IMR-90 (cell line): ENCODE results near the gene PTPRN2.

Experiments used
- BHLHE40 ChIP-seq: fragments of 150-350 bp; IDR thresholded peaks from 2 replicates; pipeline ENCODE4 v1.6.1; 2016; ENCODE audit warnings: mild to moderate bottlenecking, low read depth, low read length
- CEBPB ChIP-seq: IDR thresholded peaks from 2 replicates; pipeline ENCODE4 v1.6.1; 2012; ENCODE audit warnings: low read depth, low read length, improper control_type of control experiment
- NFE2L2 ChIP-seq: fragments of 150-350 bp; IDR thresholded peaks from 2 replicates; pipeline ENCODE4 v1.6.1; 2016; ENCODE audit warnings: low read depth, mild to moderate bottlenecking, low read length
- POLR2A ChIP-seq: IDR thresholded peaks from 2 replicates; pipeline ENCODE4 v1.6.1; 2012; ENCODE audit warnings: mild to moderate bottlenecking, low read depth, low read length
- RAD21 ChIP-seq: IDR thresholded peaks from 2 replicates; pipeline ENCODE4 v1.6.1; 2012; ENCODE audit warnings: low read length, improper control_type of control experiment
- RCOR1 ChIP-seq: IDR thresholded peaks from 2 replicates; pipeline ENCODE4 v1.6.1; 2012; ENCODE audit warnings: mild to moderate bottlenecking, low read length, improper control_type of control experiment; ENCODE audit not compliant: insufficient replicate concordance
- RFX5 ChIP-seq: IDR thresholded peaks from 2 replicates; pipeline ENCODE4 v1.8.0; 2012; ENCODE audit warnings: low read depth, mild to moderate bottlenecking, low read length, moderate library complexity
- SMC3 ChIP-seq: fragments of 150-350 bp; IDR thresholded peaks from 2 replicates; pipeline ENCODE4 v1.6.1; 2016; ENCODE audit warnings: low read depth, mild to moderate bottlenecking, antibody characterized with exemption, low read length, moderate library complexity
- USF2 ChIP-seq: fragments of 150-350 bp; IDR thresholded peaks from 2 replicates; pipeline ENCODE4 v1.6.1; 2017; ENCODE audit warnings: mild to moderate bottlenecking, antibody characterized with exemption, low read length, low read depth
- TF ChIP-seq, protein P1 (sequence below): conservative IDR thresholded peaks from 2 replicates; pipeline ENCODE4 v1.5.1; 2012; ENCODE audit warnings: mild to moderate bottlenecking, low read depth, low read length, improper control_type of control experiment
- TF ChIP-seq, protein P2 (sequence below): fragments of 150-350 bp; IDR thresholded peaks from 2 replicates; pipeline ENCODE4 v1.6.1; 2016; ENCODE audit warnings: low read depth, mild to moderate bottlenecking, low read length, moderate library complexity, borderline replicate concordance

DNA sequence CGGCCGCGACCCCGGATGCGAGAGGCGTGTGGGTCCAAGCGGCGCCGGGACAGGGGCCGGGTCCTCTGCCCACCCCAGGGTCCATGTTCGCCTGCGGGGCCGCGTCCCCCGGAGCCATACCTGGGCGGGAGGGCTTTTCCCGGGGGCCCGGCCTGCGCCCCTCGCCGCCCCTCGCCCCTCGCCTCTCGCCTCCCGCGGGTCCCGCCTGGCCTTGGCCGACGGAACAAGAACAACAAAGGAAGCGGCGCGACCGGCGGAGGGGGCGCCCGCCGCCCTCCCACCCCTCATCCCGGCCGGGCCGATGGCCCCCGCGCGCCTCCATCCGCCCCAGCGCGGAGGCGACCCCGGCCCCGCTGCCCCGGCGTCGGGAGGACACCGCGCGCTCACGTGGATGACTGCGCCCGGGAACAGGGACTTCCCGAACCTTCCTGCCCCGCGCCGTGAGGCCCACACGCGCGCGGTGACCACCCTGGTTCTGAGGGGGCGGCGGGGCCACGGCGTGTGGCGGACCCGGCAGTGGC is 902.7 kb downstream of the PTPRN2 start:
- TF ChIP-seq, protein P1, sequence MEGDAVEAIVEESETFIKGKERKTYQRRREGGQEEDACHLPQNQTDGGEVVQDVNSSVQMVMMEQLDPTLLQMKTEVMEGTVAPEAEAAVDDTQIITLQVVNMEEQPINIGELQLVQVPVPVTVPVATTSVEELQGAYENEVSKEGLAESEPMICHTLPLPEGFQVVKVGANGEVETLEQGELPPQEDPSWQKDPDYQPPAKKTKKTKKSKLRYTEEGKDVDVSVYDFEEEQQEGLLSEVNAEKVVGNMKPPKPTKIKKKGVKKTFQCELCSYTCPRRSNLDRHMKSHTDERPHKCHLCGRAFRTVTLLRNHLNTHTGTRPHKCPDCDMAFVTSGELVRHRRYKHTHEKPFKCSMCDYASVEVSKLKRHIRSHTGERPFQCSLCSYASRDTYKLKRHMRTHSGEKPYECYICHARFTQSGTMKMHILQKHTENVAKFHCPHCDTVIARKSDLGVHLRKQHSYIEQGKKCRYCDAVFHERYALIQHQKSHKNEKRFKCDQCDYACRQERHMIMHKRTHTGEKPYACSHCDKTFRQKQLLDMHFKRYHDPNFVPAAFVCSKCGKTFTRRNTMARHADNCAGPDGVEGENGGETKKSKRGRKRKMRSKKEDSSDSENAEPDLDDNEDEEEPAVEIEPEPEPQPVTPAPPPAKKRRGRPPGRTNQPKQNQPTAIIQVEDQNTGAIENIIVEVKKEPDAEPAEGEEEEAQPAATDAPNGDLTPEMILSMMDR, result no peak
- TF ChIP-seq RAD21 (no peak), SMC3 (no peak), POLR2A (no peak), CEBPB (no peak), BHLHE40 (no peak), RCOR1 (no peak), USF2 (no peak), RFX5 (no peak), NFE2L2 (no peak)
- TF ChIP-seq, protein P2, sequence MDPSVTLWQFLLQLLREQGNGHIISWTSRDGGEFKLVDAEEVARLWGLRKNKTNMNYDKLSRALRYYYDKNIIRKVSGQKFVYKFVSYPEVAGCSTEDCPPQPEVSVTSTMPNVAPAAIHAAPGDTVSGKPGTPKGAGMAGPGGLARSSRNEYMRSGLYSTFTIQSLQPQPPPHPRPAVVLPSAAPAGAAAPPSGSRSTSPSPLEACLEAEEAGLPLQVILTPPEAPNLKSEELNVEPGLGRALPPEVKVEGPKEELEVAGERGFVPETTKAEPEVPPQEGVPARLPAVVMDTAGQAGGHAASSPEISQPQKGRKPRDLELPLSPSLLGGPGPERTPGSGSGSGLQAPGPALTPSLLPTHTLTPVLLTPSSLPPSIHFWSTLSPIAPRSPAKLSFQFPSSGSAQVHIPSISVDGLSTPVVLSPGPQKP, result no peak
